Prostate gland (tissue), 2 donors: ENCODE results near the gene GATAD2B.

ENCODE experiments used
- POLR2A ChIP-seq: fragments of 450-650 bp; IDR thresholded peaks from one replicate; pipeline ENCODE4 v1.6.1; 2016; ENCODE audit warnings: antibody characterized with exemption, mild to moderate bottlenecking
- TF ChIP-seq, protein P1 (sequence below), 4 experiments: fragments of 200-600 bp in 2 of 4; fragments of 450-650 bp in 2 of 4; sonication (generic) in 2 of 4; IDR thresholded peaks; 1 replicate in 3 of 4; 2 replicates in 1 of 4; pipeline ENCODE4 v1.5.1; 2016 to 2019; ENCODE audit warnings: antibody characterized with exemption in 4 of 4, mild to moderate bottlenecking in 2 of 4, moderate library complexity in 2 of 4

DNA sequence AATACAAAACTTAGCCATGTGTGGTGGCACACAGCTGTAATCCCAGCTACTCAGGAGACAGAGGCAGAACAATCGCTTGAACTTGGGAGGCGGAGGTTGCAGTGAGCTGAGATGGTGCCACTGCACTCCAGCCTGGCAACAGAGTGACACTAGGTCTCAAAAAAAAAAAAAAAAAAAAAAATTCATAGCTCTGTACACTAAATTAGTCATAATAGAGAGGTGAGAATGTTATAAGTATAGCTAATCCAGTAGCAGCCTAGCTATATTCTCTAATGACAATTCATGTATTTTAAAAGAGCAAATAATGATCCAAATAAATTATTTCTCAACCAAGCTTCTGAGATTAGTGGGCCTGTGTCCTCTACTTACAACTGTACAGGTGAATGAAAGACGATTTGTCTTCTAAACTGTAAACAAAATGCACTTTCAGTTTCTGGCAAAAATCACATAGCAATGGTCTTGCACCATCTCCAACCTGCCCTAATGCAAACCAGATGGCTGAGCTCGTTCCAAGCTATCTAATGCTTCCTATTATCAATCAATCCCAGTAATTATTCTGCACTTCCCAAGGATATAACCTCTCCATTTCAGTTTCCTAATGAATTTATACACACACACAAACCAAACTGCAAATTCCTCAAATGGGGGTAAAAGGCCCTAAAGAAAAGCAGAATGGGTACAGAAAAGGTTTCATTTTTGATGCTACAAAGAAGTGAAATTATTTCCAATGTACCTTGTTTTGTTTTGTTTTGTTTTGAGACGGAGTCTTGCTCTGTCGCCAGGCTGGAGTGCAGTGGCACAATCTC, 56.5 kb downstream of the GATAD2B start:
- TF ChIP-seq, protein P1, sequence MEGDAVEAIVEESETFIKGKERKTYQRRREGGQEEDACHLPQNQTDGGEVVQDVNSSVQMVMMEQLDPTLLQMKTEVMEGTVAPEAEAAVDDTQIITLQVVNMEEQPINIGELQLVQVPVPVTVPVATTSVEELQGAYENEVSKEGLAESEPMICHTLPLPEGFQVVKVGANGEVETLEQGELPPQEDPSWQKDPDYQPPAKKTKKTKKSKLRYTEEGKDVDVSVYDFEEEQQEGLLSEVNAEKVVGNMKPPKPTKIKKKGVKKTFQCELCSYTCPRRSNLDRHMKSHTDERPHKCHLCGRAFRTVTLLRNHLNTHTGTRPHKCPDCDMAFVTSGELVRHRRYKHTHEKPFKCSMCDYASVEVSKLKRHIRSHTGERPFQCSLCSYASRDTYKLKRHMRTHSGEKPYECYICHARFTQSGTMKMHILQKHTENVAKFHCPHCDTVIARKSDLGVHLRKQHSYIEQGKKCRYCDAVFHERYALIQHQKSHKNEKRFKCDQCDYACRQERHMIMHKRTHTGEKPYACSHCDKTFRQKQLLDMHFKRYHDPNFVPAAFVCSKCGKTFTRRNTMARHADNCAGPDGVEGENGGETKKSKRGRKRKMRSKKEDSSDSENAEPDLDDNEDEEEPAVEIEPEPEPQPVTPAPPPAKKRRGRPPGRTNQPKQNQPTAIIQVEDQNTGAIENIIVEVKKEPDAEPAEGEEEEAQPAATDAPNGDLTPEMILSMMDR (IDR thresholded peaks at IDR 0.05) = no peak
- no peak for TF ChIP-seq POLR2A
